Right atrium auricular region (tissue), 2 donors: Measurements from ENCODE around the gene AMPH. TPM values are rescaled to one million over a fixed set of nuclear protein-coding genes. Genes with fewer than 3 reads are reported as not detected.

Experiments used
- DNase-seq: peaks from one replicate; pipeline ENCODE4 v3.0.0-alpha.2; 2019; ENCODE audit warnings: low spot score
- H3K27ac ChIP-seq, 2 donors: fragments of 200-600 bp; sonication (generic); 1 replicate in 1 of 2; 2 replicates in 1 of 2; pipeline ENCODE4 v1.5.1; 2016 to 2019
- H3K27me3 ChIP-seq, 2 donors: fragments of 200-600 bp; sonication (generic); one replicate each; pipeline versions ENCODE4 v1.5.1 to v1.6.0; 2017 to 2019
- H3K36me3 ChIP-seq: fragments of 200-600 bp; sonication (generic); one replicate; pipeline ENCODE4 v1.5.1; 2016
- H3K4me1 ChIP-seq, 2 donors: fragments of 200-600 bp; sonication (generic); one replicate each; pipeline versions ENCODE4 v1.5.1 to v1.6.0; 2017 to 2019
- H3K4me3 ChIP-seq, 2 donors: fragments of 200-600 bp; sonication (generic); 1 replicate in 1 of 2; 2 replicates in 1 of 2; pipeline ENCODE4 v1.5.1; 2017 to 2019; ENCODE audit warnings: mild to moderate bottlenecking in 1 of 2, moderate library complexity in 1 of 2
- H3K9me3 ChIP-seq, 2 donors: fragments of 200-600 bp; sonication (generic); one replicate each; pipeline ENCODE4 v1.5.1; 2019
- CTCF ChIP-seq, 2 donors: fragments of 200-600 bp; sonication (generic); IDR thresholded peaks; one replicate each; pipeline ENCODE4 v1.5.1; 2019; ENCODE audit warnings: antibody characterized with exemption in 2 of 2
- total RNA-seq, 2 donors: library from RNA; depleted of rRNA; stranded (reverse); fragments of >200 nt; gene quantifications; one replicate each; pipeline ENCODE4 v1.1.0, GENCODE V29; 2016

Gene AMPH
- total RNA-seq, 2 donors from 2014 or later, result 5.3 to 9.0 TPM

- Histone ChIP-seq H3K9me3 (no peaks in the 10 kb centered on the region), H3K4me3 (no peak overlapping the region), H3K27me3 (no peaks in the 10 kb centered on the region), H3K4me1 (peaks cover 0 to 17% of the 10 kb centered on the region in 2 donors), H3K27ac (no peak overlapping the region), H3K36me3 (no peaks in the 10 kb centered on the region)
- TF ChIP-seq CTCF (IDR thresholded peaks at IDR 0.05), result no peak
- no peak for DNase-seq
These were observed 177.3 kb downstream of the AMPH start for GRCh38 chr7:38453826-38454225.

GRCh38 chr7:38453168-38453567 is 178.0 kb downstream of the AMPH start:
- H3K9me3 ChIP-seq, result no peaks in the 10 kb centered on the region
- DNase-seq, result no peak
- no peak for TF ChIP-seq CTCF (IDR thresholded peaks at IDR 0.05)
- H3K27me3 ChIP-seq, result no peaks in the 10 kb centered on the region
- H3K4me1 ChIP-seq, result peaks cover 0 to 17% of the 10 kb centered on the region in 2 donors
- no peak overlapping the region for H3K4me3 ChIP-seq
- no peaks in the 10 kb centered on the region for H3K36me3 ChIP-seq
- peak overlapping the region in 1 of 2 donors; percentile 29 for H3K27ac ChIP-seq

- TF ChIP-seq CTCF (IDR thresholded peaks at IDR 0.05), result no peak
- peaks cover 0 to 17% of the 10 kb centered on the region in 2 donors for H3K4me1 ChIP-seq
- no peaks in the 10 kb centered on the region for H3K36me3 ChIP-seq
- H3K27me3 ChIP-seq, result no peaks in the 10 kb centered on the region
- peak overlapping the region in 1 of 2 donors; percentile 29 for H3K27ac ChIP-seq
- H3K4me3 ChIP-seq, result no peak overlapping the region
- DNase-seq, result no peak
- H3K9me3 ChIP-seq, result no peaks in the 10 kb centered on the region
These were observed 178.5 kb downstream of the AMPH start for GRCh38 chr7:38452681-38453108.

GRCh38 chr7:38451840-38452239 is 179.3 kb downstream of the AMPH start:
- H3K4me3 ChIP-seq, result no peak overlapping the region
- peaks cover 0 to 17% of the 10 kb centered on the region in 2 donors for H3K4me1 ChIP-seq
- TF ChIP-seq CTCF (IDR thresholded peaks at IDR 0.05), result peak; percentile 23 to 65

GRCh38 chr7:38448584-38449234 is 182.5 kb downstream of the AMPH start:
- H3K4me1 ChIP-seq, result peaks cover 0 to 16% of the 10 kb centered on the region in 2 donors
- H3K36me3 ChIP-seq, result no peaks in the 10 kb centered on the region
- TF ChIP-seq CTCF (IDR thresholded peaks at IDR 0.05), result no peak
- H3K27me3 ChIP-seq, result no peaks in the 10 kb centered on the region
- no peak for DNase-seq
- no peak overlapping the region for H3K4me3 ChIP-seq
- H3K27ac ChIP-seq, result no peak overlapping the region
- no peaks in the 10 kb centered on the region for H3K9me3 ChIP-seq

More at GRCh38 chr7:38451840-38452239, 179.3 kb downstream of the AMPH start:
- no peak overlapping the region for H3K27ac ChIP-seq
- H3K9me3 ChIP-seq, result no peaks in the 10 kb centered on the region
- H3K36me3 ChIP-seq, result no peaks in the 10 kb centered on the region
- DNase-seq, result no peak
- no peaks in the 10 kb centered on the region for H3K27me3 ChIP-seq

- Histone ChIP-seq H3K4me3 (no peak overlapping the region), H3K27ac (no peak overlapping the region), H3K9me3 (no peaks in the 10 kb centered on the region), H3K36me3 (no peaks in the 10 kb centered on the region), H3K27me3 (no peaks in the 10 kb centered on the region), H3K4me1 (peaks cover 0 to 10% of the 10 kb centered on the region in 2 donors)
- TF ChIP-seq CTCF (IDR thresholded peaks at IDR 0.05), result no peak
- no peak for DNase-seq
These were observed 183.1 kb downstream of the AMPH start for GRCh38 chr7:38448054-38448453.
